Activated B cell treated with CpG ODN at 0.5 μM for 24 hours (primary cell): ENCODE data around the gene EMC10. TPM values are rescaled to one million over a fixed set of nuclear protein-coding genes. Genes with fewer than 3 reads are reported as not detected.
A peak's percentile ranks its signal among the peaks of the same experiment; 100 is the strongest.
"Not testable (repeated sequence)": the region's sequence is repeated elsewhere in the genome, so short reads cannot be mapped to it uniquely, and the experiment has no call there.

Experiments used
- ATAC-seq: fragments of 200-7000 bp; cut with Tn5 transposase; one replicate; pipeline ENCODE4 v1.10.0; 2021; ENCODE audit warnings: low read depth, mild to moderate bottlenecking, moderate library complexity
- CTCF ChIA-PET: fragments of 350-600 bp; sonication (Branson Sonifier 250); formaldehyde crosslinking; loops from one replicate; lab custom pipeline; 2021; ENCODE audit warnings: antibody characterized with exemption; lab: Charles Lee
- POLR2A ChIA-PET: fragments of 350-600 bp; sonication (Branson Sonifier 250); formaldehyde crosslinking; loops from one replicate; lab custom pipeline; 2021; ENCODE audit warnings: antibody characterized with exemption; lab: Charles Lee
- DNase-seq: peaks from one replicate; pipeline ENCODE4 v3.0.0; 2022
- H3K27ac Mint-ChIP-seq: one replicate; pipeline ENCODE4 v1.8.0; 2020; ENCODE audit warnings: mixed read lengths
- H3K27me3 Mint-ChIP-seq: one replicate; pipeline ENCODE4 v1.8.0; 2021; ENCODE audit warnings: mixed read lengths
- H3K36me3 Mint-ChIP-seq: one replicate; pipeline ENCODE4 v1.8.0; 2021; ENCODE audit warnings: low read depth, mixed read lengths
- H3K4me1 Mint-ChIP-seq: one replicate; pipeline ENCODE4 v1.8.0; 2021; ENCODE audit warnings: mixed read lengths
- H3K4me3 Mint-ChIP-seq: one replicate; pipeline ENCODE4 v1.8.0; 2020; ENCODE audit warnings: mild to moderate bottlenecking, mixed read lengths
- H3K9me3 Mint-ChIP-seq: one replicate; pipeline ENCODE4 v1.8.0; 2020; ENCODE audit warnings: mixed read lengths
- CTCF ChIP-seq: fragments of 200-600 bp; IDR thresholded peaks from one replicate; pipeline ENCODE4 v1.8.0; 2022; ENCODE audit warnings: antibody characterized with exemption, mild to moderate bottlenecking
- intact Hi-C: fragments of 100-400 bp; cut with micrococcal nuclease; formaldehyde crosslinking; loops from one replicate; pipeline ENCODE4 v1.15.1; 2024
- total RNA-seq: library from RNA; stranded (reverse); gene quantifications from 2 replicates; pipeline ENCODE4 v1.2.3, GENCODE V29; 2022

EMC10 gene
- total RNA-seq, 1 donor from 2014 or later: 72.1 TPM

GRCh38 chr19:50467566-50467965 is 8.7 kb upstream of the EMC10 start:
- CTCF ChIA-PET: no interaction called here
- Mint-ChIP-seq H3K27me3 (peaks cover 5% of the 10 kb centered on the region), H3K9me3 (no peaks in the 10 kb centered on the region), H3K4me1 (no peaks in the 10 kb centered on the region), H3K4me3 (no peak overlapping the region), H3K27ac (no peak overlapping the region), H3K36me3 (no peaks in the 10 kb centered on the region)
- intact Hi-C loops: no loop called here
- POLR2A ChIA-PET: no interaction called here
- no peak for TF ChIP-seq CTCF
- no peak for ATAC-seq
- no peak for DNase-seq

GRCh38 chr19:50468818-50469217 is 7.5 kb upstream of the EMC10 start:
- H3K36me3 Mint-ChIP-seq: no peaks in the 10 kb centered on the region
- CTCF ChIA-PET: no interaction called here
- H3K4me3 Mint-ChIP-seq: no peak overlapping the region
- no peak overlapping the region for H3K27ac Mint-ChIP-seq
- H3K27me3 Mint-ChIP-seq: peaks cover 5% of the 10 kb centered on the region
- no peak for TF ChIP-seq CTCF
- ATAC-seq (no peak), DNase-seq (no peak)
- no peaks in the 10 kb centered on the region for H3K9me3 Mint-ChIP-seq
- POLR2A ChIA-PET: interaction anchor here (0.7 kb wide), 1 partner anchor 7 kb away, joined by 5 read pairs; the partner anchor contains the start of gene EMC10
- intact Hi-C loops: no loop called here
- H3K4me1 Mint-ChIP-seq: no peaks in the 10 kb centered on the region

GRCh38 chr19:50473336-50473735 is 3.0 kb upstream of the EMC10 start:
- H3K9me3 Mint-ChIP-seq, ATAC-seq, H3K27me3 Mint-ChIP-seq, DNase-seq, intact Hi-C loops, H3K4me3 Mint-ChIP-seq: not testable (repeated sequence)
- Mint-ChIP-seq H3K4me1 (peaks cover 19% of the 10 kb centered on the region), H3K27ac (peak overlapping the region; percentile 16), H3K36me3 (peaks cover 13% of the 10 kb centered on the region)
- ChIA-PET CTCF (interaction anchor here (0.5 to 0.7 kb wide), 2 partner anchors 24 to 449 kb away, joined by 3 to 4 read pairs; no protein-coding TSS in a partner anchor), POLR2A (interaction anchor here (0.9 to 1.6 kb wide), 3 partner anchors 38 to 116 kb away, joined by 5 to 8 read pairs (median 5); partner anchors contain the start of genes JOSD2 and SPIB)

GRCh38 chr19:50475101-50475568 is 1.2 kb upstream of the EMC10 start:
- H3K4me3 Mint-ChIP-seq: peak overlapping the region; percentile 93
- intact Hi-C loops: loop anchor here (5.0 kb wide), 1 partner anchor 202 kb away; no protein-coding TSS in a partner anchor
- no peak for ATAC-seq
- ChIA-PET CTCF (interaction anchor here (0.8 kb wide), 1 partner anchor 14 kb away, joined by 3 read pairs; no protein-coding TSS in a partner anchor), POLR2A (interaction anchor here (1.0 to 1.5 kb wide), 2 partner anchors 36 to 47 kb away, joined by 3 to 4 read pairs; partner anchors contain the start of gene JOSD2)
- peaks cover 23% of the 10 kb centered on the region for H3K4me1 Mint-ChIP-seq
- no peak for TF ChIP-seq CTCF
- peaks cover 25% of the 10 kb centered on the region for H3K36me3 Mint-ChIP-seq
- no peak for DNase-seq
- no peaks in the 10 kb centered on the region for H3K9me3 Mint-ChIP-seq
- H3K27me3 Mint-ChIP-seq: no peaks in the 10 kb centered on the region
- H3K27ac Mint-ChIP-seq: peak overlapping the region; percentile 62

- POLR2A ChIA-PET: interaction anchor here (0.6 to 1.5 kb wide), 4 partner anchors 7 to 100 kb away, joined by 3 to 5 read pairs (median 3); partner anchors contain the start of gene NR1H2
Observed at GRCh38 chr19:50475736-50476223, 527 bp upstream of the EMC10 start.

More at GRCh38 chr19:50475736-50476223, 527 bp upstream of the EMC10 start:
- CTCF ChIA-PET: no interaction called here
- H3K4me3 Mint-ChIP-seq: peak overlapping the region; percentile 93
- H3K27ac Mint-ChIP-seq: peak overlapping the region; percentile 85
- DNase-seq (no peak), ATAC-seq (no peak)
- no peaks in the 10 kb centered on the region for H3K27me3 Mint-ChIP-seq
- H3K4me1 Mint-ChIP-seq: peaks cover 23% of the 10 kb centered on the region
- intact Hi-C loops: loop anchor here (1.0 to 5.0 kb wide), 4 partner anchors 14 to 202 kb away; partner anchors contain the start of gene JOSD2
- H3K36me3 Mint-ChIP-seq: peaks cover 27% of the 10 kb centered on the region
- no peaks in the 10 kb centered on the region for H3K9me3 Mint-ChIP-seq
- no peak for TF ChIP-seq CTCF
